Endothelial cell of umbilical vein (primary cell): Measurements from ENCODE around the gene HECW1. TPM values are rescaled to one million over a fixed set of nuclear protein-coding genes. Genes with fewer than 3 reads are reported as not detected.

Source experiments
- BruUV-seq: library from RNA; stranded (reverse); fragments of 400-500 nt; replicated peaks from 2 replicates; lab custom pipeline; 2021; lab: Mats Ljungman, UMichigan
- CTCF ChIA-PET: fragments of 300-600, 350-600 bp; sonication (Branson Sonifier 250); formaldehyde crosslinking; loops from one replicate; lab custom pipeline; 2021; ENCODE audit warnings: antibody characterized with exemption, inconsistent platforms; lab: Charles Lee
- POLR2A ChIA-PET: fragments of 300-600, 350-600 bp; sonication (Branson Sonifier 250); formaldehyde crosslinking; loops from one replicate; lab custom pipeline; 2021; ENCODE audit warnings: antibody characterized with exemption, inconsistent platforms; lab: Charles Lee
- DNase-seq: peaks from one replicate; pipeline ENCODE4 v3.0.0-alpha.2; 2011; ENCODE audit warnings: low read depth, low spot score
- FAIRE-seq: peaks from 2 replicates; lab custom pipeline; 2011; peaks lifted over from hg19 to GRCh38; lab: Jason Lieb, UNC
- H2AFZ ChIP-seq: 2 replicates; pipeline ENCODE4 v1.6.0; 2012; ENCODE audit warnings: low read depth, low read length, control low read depth, inconsistent platforms
- H3K27ac ChIP-seq: 2 replicates; pipeline ENCODE4 v1.5.1; 2011; ENCODE audit warnings: low read depth, mild to moderate bottlenecking, control low read depth, low read length, moderate library complexity; ENCODE audit not compliant: insufficient read depth
- H3K27me3 ChIP-seq, 2 experiments: 2 replicates each; pipeline versions ENCODE4 v1.6.0 to v1.6.1; 2011; ENCODE audit warnings: low read length in 2 of 2, mixed read lengths in 1 of 2; ENCODE audit not compliant: control insufficient read depth in 2 of 2, insufficient read depth in 2 of 2
- H3K36me3 ChIP-seq, 2 experiments: 2 replicates in 1 of 2; 3 replicates in 1 of 2; pipeline ENCODE4 v1.5.1; 2011; ENCODE audit warnings: low read length in 2 of 2, mild to moderate bottlenecking in 1 of 2, moderate library complexity in 1 of 2; ENCODE audit not compliant: control insufficient read depth in 2 of 2, insufficient read depth in 2 of 2; ENCODE audit errors: extremely low read depth in 1 of 2
- H3K4me1 ChIP-seq: 3 replicates; pipeline ENCODE4 v1.5.1; 2011; ENCODE audit warnings: mild to moderate bottlenecking, low read length; ENCODE audit not compliant: control insufficient read depth, insufficient read depth; ENCODE audit errors: extremely low read depth
- H3K4me2 ChIP-seq: 2 replicates; pipeline ENCODE4 v1.6.1; 2011; ENCODE audit warnings: low read length, control low read depth, mixed read lengths; ENCODE audit not compliant: insufficient read depth
- H3K4me3 ChIP-seq, 3 experiments: fragments of 200-600 bp in 1 of 3; sonication (generic), shearing (Covaris generic) in 1 of 3; replicated peaks in 1 of 3; 2 replicates each; pipeline ENCODE4 v1.5.1; 2011 to 2016; ENCODE audit warnings: control low read depth in 3 of 3, low read length in 3 of 3, mild to moderate bottlenecking in 2 of 3, inconsistent platforms in 1 of 3, low read depth in 1 of 3, moderate library complexity in 1 of 3; ENCODE audit not compliant: insufficient read depth in 1 of 3
- H3K79me2 ChIP-seq: 2 replicates; pipeline ENCODE4 v1.6.0; 2012; ENCODE audit warnings: low read length, inconsistent platforms; ENCODE audit not compliant: control insufficient read depth, insufficient read depth
- H3K9ac ChIP-seq: replicated peaks from 2 replicates; pipeline ENCODE3; 2011; ENCODE audit warnings: low read length, control low read depth; ENCODE audit not compliant: insufficient read depth; ENCODE audit errors: extremely low read depth
- H3K9me1 ChIP-seq: replicated peaks from 3 replicates; pipeline ENCODE4 v1.6.0; 2011; ENCODE audit warnings: mild to moderate bottlenecking, low read length; ENCODE audit not compliant: control insufficient read depth, insufficient read depth; ENCODE audit errors: extremely low read depth
- H3K9me3 ChIP-seq: replicated peaks from 2 replicates; pipeline ENCODE4 v1.5.1; 2012; ENCODE audit warnings: low read length, inconsistent platforms; ENCODE audit not compliant: control insufficient read depth, insufficient read depth
- H4K20me1 ChIP-seq: replicated peaks from 2 replicates; pipeline ENCODE3; 2011; ENCODE audit warnings: mild to moderate bottlenecking, low read length; ENCODE audit not compliant: control insufficient read depth, insufficient read depth; ENCODE audit errors: extremely low read depth
- EZH2 ChIP-seq: IDR thresholded peaks from 2 replicates; pipeline ENCODE4 v1.6.1; 2012; ENCODE audit warnings: borderline replicate concordance, low read depth, mild to moderate bottlenecking, moderate library complexity, low read length, inconsistent platforms; ENCODE audit not compliant: severe bottlenecking
- FOS ChIP-seq: IDR thresholded peaks from 2 replicates; pipeline ENCODE4 v1.6.1; 2011; ENCODE audit warnings: mild to moderate bottlenecking, low read length, moderate library complexity, borderline replicate concordance; ENCODE audit not compliant: insufficient read depth
- GATA2 ChIP-seq: IDR thresholded peaks from 2 replicates; pipeline ENCODE4 v1.7.0; 2011; ENCODE audit warnings: low read depth, mild to moderate bottlenecking, moderate library complexity, mixed read lengths, low read length; ENCODE audit not compliant: insufficient read length, insufficient read depth
- JUN ChIP-seq: IDR thresholded peaks from 2 replicates; pipeline ENCODE4 v1.6.1; 2011; ENCODE audit warnings: borderline replicate concordance, low read depth; ENCODE audit not compliant: insufficient read length, insufficient read depth
- MYC ChIP-seq: IDR thresholded peaks from one replicate; pipeline ENCODE4 v1.6.1; 2011; ENCODE audit warnings: mild to moderate bottlenecking, low read depth, low read length
- POLR2A ChIP-seq: IDR thresholded peaks from 2 replicates; pipeline ENCODE4 v1.6.1; 2012; ENCODE audit warnings: low read depth, mild to moderate bottlenecking, control low read depth, low read length
- POLR2AphosphoS5 ChIP-seq: IDR thresholded peaks from 2 replicates; pipeline ENCODE4 v1.6.1; 2012; ENCODE audit warnings: low read depth, mild to moderate bottlenecking, control low read depth, low read length, moderate library complexity; ENCODE audit not compliant: insufficient read depth
- dilution Hi-C: fragments of 300-500 bp; cut with MboI; formaldehyde crosslinking; loops from one replicate; pipeline ENCODE4 v1.15.0; 2019; ENCODE audit warnings: low sequenced_read_pairs; ENCODE audit not compliant: extremely low pct_ligation_motif_present
- intact Hi-C: fragments of 100-400 bp; cut with micrococcal nuclease; formaldehyde crosslinking; loops from one replicate; pipeline ENCODE4 v1.10.0; 2022
- polyA plus RNA-seq, 4 experiments: library from polyadenylated mRNA; depleted of rRNA in 3 of 4; stranded (reverse) in 3 of 4; unstranded in 1 of 4; fragments of >200 nt; gene quantifications; 2 replicates each; pipeline versions ENCODE4 v1.2.1 to v1.2.3, GENCODE V29; 2011 to 2012; ENCODE audit warnings: missing spikeins in 1 of 4
- total RNA-seq: library from RNA; stranded (reverse); gene quantifications from 2 replicates; pipeline ENCODE4 v1.2.3, GENCODE V29; 2021
- TF ChIP-seq, protein P1 (sequence below): IDR thresholded peaks from 2 replicates; pipeline ENCODE4 v1.6.1; 2011; ENCODE audit not compliant: insufficient read depth, insufficient read length
- TF ChIP-seq, protein P2 (sequence below), 2 donors: IDR thresholded peaks; 1 replicate in 1 of 2; 2 replicates in 1 of 2; pipeline ENCODE4 v1.5.1; 2011; ENCODE audit warnings: low read length in 2 of 2, mild to moderate bottlenecking in 2 of 2, moderate library complexity in 2 of 2, control low read depth in 1 of 2, inconsistent platforms in 1 of 2, low read depth in 1 of 2; ENCODE audit not compliant: insufficient read depth in 1 of 2; ENCODE audit errors: extremely low read depth in 1 of 2

HECW1 gene
- total and polyA plus RNA-seq, 2 donors (not counting 3 experiments of a cell fraction or from before 2014, with no cell fraction given) = not detected

GRCh38 chr7:43559171-43559945 lies 446.9 kb downstream of the HECW1 start:
- TF ChIP-seq, protein P1, sequence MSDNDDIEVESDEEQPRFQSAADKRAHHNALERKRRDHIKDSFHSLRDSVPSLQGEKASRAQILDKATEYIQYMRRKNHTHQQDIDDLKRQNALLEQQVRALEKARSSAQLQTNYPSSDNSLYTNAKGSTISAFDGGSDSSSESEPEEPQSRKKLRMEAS = no peak
- TF ChIP-seq GATA2 = no peak
- TF ChIP-seq JUN = no peak
- TF ChIP-seq, protein P2, sequence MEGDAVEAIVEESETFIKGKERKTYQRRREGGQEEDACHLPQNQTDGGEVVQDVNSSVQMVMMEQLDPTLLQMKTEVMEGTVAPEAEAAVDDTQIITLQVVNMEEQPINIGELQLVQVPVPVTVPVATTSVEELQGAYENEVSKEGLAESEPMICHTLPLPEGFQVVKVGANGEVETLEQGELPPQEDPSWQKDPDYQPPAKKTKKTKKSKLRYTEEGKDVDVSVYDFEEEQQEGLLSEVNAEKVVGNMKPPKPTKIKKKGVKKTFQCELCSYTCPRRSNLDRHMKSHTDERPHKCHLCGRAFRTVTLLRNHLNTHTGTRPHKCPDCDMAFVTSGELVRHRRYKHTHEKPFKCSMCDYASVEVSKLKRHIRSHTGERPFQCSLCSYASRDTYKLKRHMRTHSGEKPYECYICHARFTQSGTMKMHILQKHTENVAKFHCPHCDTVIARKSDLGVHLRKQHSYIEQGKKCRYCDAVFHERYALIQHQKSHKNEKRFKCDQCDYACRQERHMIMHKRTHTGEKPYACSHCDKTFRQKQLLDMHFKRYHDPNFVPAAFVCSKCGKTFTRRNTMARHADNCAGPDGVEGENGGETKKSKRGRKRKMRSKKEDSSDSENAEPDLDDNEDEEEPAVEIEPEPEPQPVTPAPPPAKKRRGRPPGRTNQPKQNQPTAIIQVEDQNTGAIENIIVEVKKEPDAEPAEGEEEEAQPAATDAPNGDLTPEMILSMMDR (IDR thresholded peaks at IDR 0.05; ENCODE audit: extremely low read depth in 1 of 2, insufficient read depth in 1 of 2, low read depth in 1 of 2, low read length in 2 of 2) = no peak
- TF ChIP-seq POLR2A = no peak
- TF ChIP-seq EZH2 = no peak
- TF ChIP-seq MYC = no peak
- no peak for TF ChIP-seq POLR2AphosphoS5
- no peak for TF ChIP-seq FOS
- no TSS peak for BruUV-seq

More at GRCh38 chr7:43559171-43559945, 446.9 kb downstream of the HECW1 start:
- Histone ChIP-seq H3K27me3 (peaks cover 19 to 33% of the 10 kb centered on the region in 2 experiments), H3K4me1 (no peaks in the 10 kb centered on the region), H3K9me3 (no peaks in the 10 kb centered on the region), H3K4me3 (no peak overlapping the region), H3K36me3 (no peaks in the 10 kb centered on the region), H2AFZ (no peak overlapping the region), H3K4me2 (no peak overlapping the region), H3K9ac (no peak overlapping the region), H4K20me1 (no peaks in the 10 kb centered on the region), H3K27ac (no peak overlapping the region), H3K79me2 (no peaks in the 10 kb centered on the region), H3K9me1 (no peaks in the 10 kb centered on the region)
- intact Hi-C loops = no loop called here
- no peak for DNase-seq
- CTCF ChIA-PET = interaction anchor here (0.6 kb wide), 1 partner anchor 626 kb away, joined by 3 read pairs; no protein-coding TSS in a partner anchor
- no peak for FAIRE-seq
- dilution Hi-C loops = no loop called here
- POLR2A ChIA-PET = no interaction called here
